Ectodermal cell (in vitro differentiated cells): ENCODE measurements around the gene PPT2.
A peak's percentile ranks its signal among the peaks of the same experiment; 100 is the strongest.

Experiments used
- H3K27ac ChIP-seq: 2 replicates; pipeline ENCODE4 v1.7.0; 2013; ENCODE audit warnings: mild to moderate bottlenecking, low read depth, low read length; ENCODE audit not compliant: insufficient read depth, poor library complexity, severe bottlenecking
- H3K27me3 ChIP-seq: 2 replicates; pipeline ENCODE4 v1.7.0; 2013; ENCODE audit warnings: mild to moderate bottlenecking, low read length; ENCODE audit not compliant: insufficient read depth, control insufficient read depth, poor library complexity, severe bottlenecking
- H3K36me3 ChIP-seq: one replicate; pipeline ENCODE4 v1.7.0; 2013; ENCODE audit warnings: low read length; ENCODE audit not compliant: control insufficient read depth, insufficient read depth
- H3K4me1 ChIP-seq: one replicate; pipeline ENCODE4 v1.7.0; 2013; ENCODE audit warnings: low read length; ENCODE audit not compliant: control insufficient read depth, insufficient read depth
- H3K4me3 ChIP-seq: 2 replicates; pipeline ENCODE4 v1.7.0; 2013; ENCODE audit warnings: low read depth, low read length, control low read depth; ENCODE audit not compliant: insufficient read depth
- H3K9me3 ChIP-seq: 2 replicates; pipeline ENCODE4 v1.7.0; 2013; ENCODE audit warnings: mild to moderate bottlenecking, low read length, moderate library complexity; ENCODE audit not compliant: control insufficient read depth
- WGBS, 2 experiments: methylation state at CpG; one replicate each; pipeline ENCODE4 v1.1.7; 2013; ENCODE audit warnings: missing lambda C conversion rate in 2 of 2; 5-methylcytosine and 5-hydroxymethylcytosine counted together

Gene PPT2

GRCh38 chr6:32196682-32197616 is 43.0 kb downstream of the PPT2 start:
- Histone ChIP-seq H3K27me3 (no peaks in the 10 kb centered on the region), H3K36me3 (no peaks in the 10 kb centered on the region), H3K9me3 (no peaks in the 10 kb centered on the region), H3K27ac (peak overlapping the region; percentile 100), H3K4me3 (peak overlapping the region; percentile 86), H3K4me1 (peaks cover 20% of the 10 kb centered on the region)
- 79 to 83% methylated on average over 28 of the region's 28 CpGs for WGBS, 2 experiments

- no peaks in the 10 kb centered on the region for H3K9me3 ChIP-seq
- no peak overlapping the region for H3K27ac ChIP-seq
- H3K27me3 ChIP-seq: no peaks in the 10 kb centered on the region
- H3K36me3 ChIP-seq: no peaks in the 10 kb centered on the region
- WGBS, 2 experiments: 80 to 86% methylated on average over 3 of the region's 3 CpGs
- H3K4me3 ChIP-seq: no peak overlapping the region
- peaks cover 10% of the 10 kb centered on the region for H3K4me1 ChIP-seq
Observed at GRCh38 chr6:32198345-32198696, 44.4 kb downstream of the PPT2 start.

- H3K4me3 ChIP-seq: no peak overlapping the region
- H3K27me3 ChIP-seq: no peaks in the 10 kb centered on the region
- H3K4me1 ChIP-seq: peaks cover 15% of the 10 kb centered on the region
- H3K36me3 ChIP-seq: no peaks in the 10 kb centered on the region
- WGBS, 2 experiments: 91 to 92% methylated on average over 17 of the region's 17 CpGs
- no peaks in the 10 kb centered on the region for H3K9me3 ChIP-seq
- H3K27ac ChIP-seq: no peak overlapping the region
Observed at GRCh38 chr6:32198866-32199265, 44.9 kb downstream of the PPT2 start.

- Histone ChIP-seq H3K27me3 (no peaks in the 10 kb centered on the region), H3K4me3 (no peak overlapping the region), H3K4me1 (peaks cover 13% of the 10 kb centered on the region), H3K36me3 (no peaks in the 10 kb centered on the region), H3K27ac (no peak overlapping the region), H3K9me3 (no peaks in the 10 kb centered on the region)
- 91 to 95% methylated on average over 13 of the region's 13 CpGs for WGBS, 2 experiments
Observed at GRCh38 chr6:32200711-32201475, 47.0 kb downstream of the PPT2 start.

- Histone ChIP-seq H3K36me3 (no peaks in the 10 kb centered on the region), H3K27me3 (no peaks in the 10 kb centered on the region), H3K4me3 (no peak overlapping the region), H3K27ac (no peak overlapping the region), H3K4me1 (peaks cover 6% of the 10 kb centered on the region), H3K9me3 (no peaks in the 10 kb centered on the region)
- 90 to 91% methylated on average over 9 of the region's 9 CpGs for WGBS, 2 experiments
Observed at GRCh38 chr6:32202186-32202585, 48.2 kb downstream of the PPT2 start.

- Histone ChIP-seq H3K9me3 (no peaks in the 10 kb centered on the region), H3K4me3 (no peak overlapping the region), H3K27me3 (no peaks in the 10 kb centered on the region), H3K36me3 (no peaks in the 10 kb centered on the region), H3K27ac (no peak overlapping the region), H3K4me1 (peaks cover 6% of the 10 kb centered on the region)
- WGBS, 2 experiments: 88 to 91% methylated on average over 9 of the region's 9 CpGs
Observed at GRCh38 chr6:32203426-32204267, 49.7 kb downstream of the PPT2 start.

GRCh38 chr6:32204268-32204715 is 50.4 kb downstream of the PPT2 start:
- Histone ChIP-seq H3K27ac (no peak overlapping the region), H3K4me1 (peaks cover 6% of the 10 kb centered on the region), H3K4me3 (no peak overlapping the region), H3K36me3 (no peaks in the 10 kb centered on the region), H3K27me3 (no peaks in the 10 kb centered on the region), H3K9me3 (no peaks in the 10 kb centered on the region)
- 89 to 91% methylated on average over 3 of the region's 3 CpGs for WGBS, 2 experiments

GRCh38 chr6:32208996-32209395 is 55.1 kb downstream of the PPT2 start:
- H3K27me3 ChIP-seq: no peaks in the 10 kb centered on the region
- H3K27ac ChIP-seq: no peak overlapping the region
- H3K4me1 ChIP-seq: no peaks in the 10 kb centered on the region
- no peaks in the 10 kb centered on the region for H3K9me3 ChIP-seq
- no peak overlapping the region for H3K4me3 ChIP-seq
- H3K36me3 ChIP-seq: no peaks in the 10 kb centered on the region
- WGBS, 2 experiments: 86% methylated on average over 1 of the region's 1 CpG

- no peaks in the 10 kb centered on the region for H3K9me3 ChIP-seq
- H3K36me3 ChIP-seq: no peaks in the 10 kb centered on the region
- H3K4me1 ChIP-seq: no peaks in the 10 kb centered on the region
- no peaks in the 10 kb centered on the region for H3K27me3 ChIP-seq
- no peak overlapping the region for H3K27ac ChIP-seq
- WGBS, 2 experiments: 89 to 90% methylated on average over 5 of the region's 5 CpGs
- no peak overlapping the region for H3K4me3 ChIP-seq
Observed at GRCh38 chr6:32210191-32210601, 56.3 kb downstream of the PPT2 start.
